GM21360 (cell line): ENCODE results near the gene RPTOR.

Experiments
- ATAC-seq: cut with Tn5 transposase; IDR thresholded peaks from one replicate; pipeline ENCODE4 v1.9.1; 2021; ENCODE audit warnings: mild to moderate bottlenecking, moderate library complexity; ENCODE audit not compliant: unreplicated experiment

The RPTOR gene

GRCh38 chr17:80659651-80660050, 115.0 kb downstream of the RPTOR start:
- ATAC-seq, result no peak

- no peak for ATAC-seq
Observed at GRCh38 chr17:80660527-80661198, 116.0 kb downstream of the RPTOR start.

DNA sequence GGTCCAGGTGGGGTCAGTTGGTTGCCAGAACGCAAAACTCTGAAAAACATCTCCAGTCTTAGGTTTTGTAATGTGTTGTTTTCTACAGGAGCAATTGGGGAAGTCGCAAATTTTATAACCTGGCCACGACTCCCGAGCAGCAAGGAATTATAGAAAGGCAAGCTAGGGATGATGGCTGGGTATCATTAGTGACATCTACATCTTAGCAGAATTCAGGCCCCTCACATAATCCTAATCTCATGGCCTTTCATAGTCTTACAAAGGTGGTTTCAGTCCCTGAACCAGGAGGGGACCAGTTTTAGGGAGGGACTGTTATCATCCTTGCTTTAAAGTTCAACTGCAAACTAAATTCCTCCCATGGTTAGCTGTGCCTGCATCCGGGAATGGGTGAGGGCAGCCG, 117.9 kb downstream of the RPTOR start:
- ATAC-seq, result no peak

DNA sequence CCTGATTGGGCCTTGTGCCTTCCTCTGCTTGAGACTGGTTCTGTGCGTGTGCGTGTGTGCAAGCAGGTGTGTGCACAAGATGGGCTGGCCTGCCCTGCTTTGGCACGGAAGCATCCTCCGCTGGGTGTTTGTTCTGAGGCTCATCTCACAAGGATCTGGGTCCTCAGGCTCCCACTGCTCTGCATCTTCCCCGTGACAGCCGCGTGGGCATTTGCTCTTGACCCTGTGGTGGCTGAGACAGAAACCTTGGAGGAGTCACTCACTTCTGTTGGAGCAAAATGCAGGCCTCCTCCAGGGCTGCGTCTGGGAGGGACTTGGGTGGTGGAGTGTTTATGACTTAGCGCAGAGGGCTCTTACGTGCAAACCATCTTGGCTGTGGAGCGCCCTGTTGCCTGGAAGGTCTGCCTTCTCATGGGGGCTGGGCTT, 119.2 kb downstream of the RPTOR start:
- ATAC-seq, result no peak

GRCh38 chr17:80664217-80664790, 119.7 kb downstream of the RPTOR start:
- ATAC-seq, result no peak

DNA sequence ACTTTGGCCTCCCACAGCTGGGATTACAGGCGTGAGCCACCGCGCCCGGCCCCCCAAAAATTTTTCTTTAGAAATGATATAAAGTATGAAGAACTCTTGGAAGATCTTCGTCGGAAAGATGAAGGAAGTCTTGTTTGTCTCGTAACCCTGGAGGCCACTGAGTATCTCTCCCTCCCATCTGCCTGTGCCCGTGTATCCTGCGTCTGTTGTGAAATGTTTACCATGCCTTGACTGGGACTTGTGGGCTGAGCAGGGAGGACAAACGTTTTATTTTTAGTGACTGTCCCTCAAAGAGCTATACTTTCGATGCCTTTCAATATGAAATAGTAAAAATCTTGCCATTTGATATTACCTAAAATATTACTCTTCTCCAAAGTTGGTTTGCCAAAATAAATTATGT, 121.2 kb downstream of the RPTOR start:
- ATAC-seq, result no peak

DNA sequence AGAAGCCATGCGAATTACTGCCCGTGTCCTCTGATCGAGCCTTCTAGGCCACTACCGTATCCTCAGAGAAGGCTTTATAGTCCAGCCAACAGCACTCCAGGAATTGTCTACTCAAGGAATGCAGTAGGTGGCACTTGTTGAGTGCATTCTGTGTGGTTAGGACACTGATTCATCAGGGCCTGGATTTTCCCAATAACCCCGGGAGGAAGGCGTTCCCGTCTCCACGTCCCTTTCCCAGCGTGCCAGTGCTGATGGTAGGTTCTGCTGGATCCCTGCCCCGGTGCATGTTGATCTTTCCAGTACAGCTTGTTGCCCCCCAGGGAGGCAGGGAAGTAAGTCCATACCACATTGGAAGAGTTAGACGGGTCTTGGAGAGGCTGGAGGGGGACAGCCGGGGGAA, 122.2 kb downstream of the RPTOR start:
- no peak for ATAC-seq

- ATAC-seq, result no peak
Observed at GRCh38 chr17:80667462-80668277, 123.0 kb downstream of the RPTOR start.

- ATAC-seq, result no peak
Observed at GRCh38 chr17:80668375-80669148, 123.9 kb downstream of the RPTOR start.

GRCh38 chr17:80671039-80671824, 126.6 kb downstream of the RPTOR start:
- ATAC-seq, result no peak

DNA sequence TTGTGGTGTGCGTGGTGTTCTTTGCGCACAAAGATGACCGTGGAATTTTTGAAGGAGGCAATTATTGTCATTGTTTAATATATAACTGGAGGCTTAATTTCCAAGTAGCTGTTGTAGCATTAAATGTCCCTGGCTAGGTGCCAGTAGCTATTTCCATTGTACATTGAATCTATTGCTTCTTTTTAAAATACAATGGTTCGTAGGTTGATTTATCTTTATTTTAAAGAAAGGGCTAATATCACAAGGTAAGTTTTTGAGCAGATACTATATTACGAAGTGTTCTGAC, 127.1 kb downstream of the RPTOR start:
- ATAC-seq, result no peak

GRCh38 chr17:80673152-80673920, 128.7 kb downstream of the RPTOR start:
- no peak for ATAC-seq

- ATAC-seq, result no peak
Observed at GRCh38 chr17:80675438-80676095, 130.9 kb downstream of the RPTOR start.

DNA sequence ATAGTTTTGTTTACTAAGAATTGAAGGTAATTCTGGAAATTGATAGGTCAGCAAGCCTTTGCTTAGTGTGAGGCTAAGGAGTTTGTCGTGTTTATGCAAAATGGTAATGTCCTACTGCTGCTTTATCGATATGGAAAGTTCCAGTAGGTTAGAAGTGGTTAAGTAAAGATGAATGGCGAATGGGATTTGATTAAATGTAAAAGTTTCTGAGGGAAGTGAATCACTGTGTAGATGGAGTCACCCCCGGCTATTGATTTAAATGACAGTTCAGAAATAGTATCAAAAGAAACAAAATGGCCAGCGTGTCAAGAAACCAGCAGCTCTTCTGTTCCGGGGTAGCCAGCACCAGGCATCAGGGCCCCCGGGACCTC, 131.4 kb downstream of the RPTOR start:
- no peak for ATAC-seq

DNA sequence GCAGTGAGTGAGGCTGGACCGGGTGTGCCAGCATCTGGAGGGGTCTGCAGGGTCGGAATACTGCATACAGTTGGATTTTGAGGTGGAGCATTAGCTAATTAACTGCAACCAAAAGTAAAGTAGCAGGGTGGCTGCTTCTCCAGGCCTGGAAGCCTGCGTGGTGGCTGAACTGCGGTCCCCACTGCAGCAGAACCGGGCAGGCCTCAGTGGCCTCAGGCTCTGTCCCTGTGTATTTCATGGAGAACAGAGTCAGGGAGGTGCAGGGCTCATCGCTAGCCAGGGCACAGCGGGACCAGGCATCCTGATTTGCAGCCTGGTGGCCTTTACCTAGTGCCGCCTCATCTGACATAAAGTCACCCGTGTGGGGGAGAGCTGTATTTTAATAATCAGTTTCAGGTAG, 131.9 kb downstream of the RPTOR start:
- ATAC-seq, result no peak

GRCh38 chr17:80677214-80677756, 132.6 kb downstream of the RPTOR start:
- ATAC-seq, result no peak

DNA sequence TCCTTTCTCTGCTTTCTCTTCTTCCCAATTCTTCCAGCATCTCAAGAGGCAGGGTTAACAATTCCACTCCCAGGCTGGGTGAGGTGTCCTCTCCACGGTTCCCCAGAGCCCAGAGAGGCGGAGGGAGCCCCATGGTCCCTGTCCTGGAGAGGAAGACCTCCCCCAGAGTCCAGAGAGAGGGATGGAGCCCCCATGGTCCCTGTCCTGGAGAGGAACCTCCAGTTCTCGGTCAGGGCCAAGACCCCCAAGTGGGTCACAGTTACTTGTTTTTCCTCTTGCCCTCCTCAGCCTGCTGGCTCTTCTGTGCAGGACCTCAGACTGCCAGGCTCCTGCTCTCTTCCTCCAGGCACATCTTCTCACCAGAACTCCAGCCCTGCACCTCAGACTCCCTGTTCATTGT, 135.2 kb downstream of the RPTOR start:
- no peak for ATAC-seq

- no peak for ATAC-seq
Observed at GRCh38 chr17:80681215-80681614, 136.6 kb downstream of the RPTOR start.

- no peak for ATAC-seq
Observed at GRCh38 chr17:80682372-80682771, 137.7 kb downstream of the RPTOR start.
